Cerebellar cortex (tissue), 1 donor: ENCODE data around the gene CDC5L.

ENCODE experiments used
- DNase-seq: peaks from one replicate; pipeline ENCODE4 v3.0.0-alpha.2; 2015; ENCODE audit warnings: low spot score

Gene CDC5L

GRCh38 chr6:44373787-44374186 is 13.7 kb upstream of the CDC5L start:
- DNase-seq: no peak

GRCh38 chr6:44375071-44375470 is 12.4 kb upstream of the CDC5L start:
- DNase-seq: no peak

GRCh38 chr6:44377484-44377883 is 10.0 kb upstream of the CDC5L start:
- DNase-seq: no peak

- DNase-seq: no peak
These were observed 9.5 kb upstream of the CDC5L start for GRCh38 chr6:44377971-44378370.

- DNase-seq: no peak
These were observed 5.8 kb upstream of the CDC5L start for GRCh38 chr6:44381739-44382138.

- peak; percentile 10 for DNase-seq
These were observed 1.1 kb upstream of the CDC5L start for GRCh38 chr6:44386364-44386928.

GRCh38 chr6:44386929-44387345 is 569 bp upstream of the CDC5L start:
- DNase-seq: no peak

GRCh38 chr6:44388135-44388487 is 605 bp downstream of the CDC5L start:
- DNase-seq: peak; percentile 10

GRCh38 chr6:44388887-44389286 is 1.4 kb downstream of the CDC5L start:
- no peak for DNase-seq

GRCh38 chr6:44390158-44390683 is 2.7 kb downstream of the CDC5L start:
- DNase-seq: no peak

GRCh38 chr6:44395501-44395900 is 8.0 kb downstream of the CDC5L start:
- no peak for DNase-seq

GRCh38 chr6:44396968-44397367 is 9.5 kb downstream of the CDC5L start:
- no peak for DNase-seq

- no peak for DNase-seq
These were observed 10.1 kb downstream of the CDC5L start for GRCh38 chr6:44397424-44398164.

- no peak for DNase-seq
These were observed 12.5 kb downstream of the CDC5L start for GRCh38 chr6:44399991-44400390.

- no peak for DNase-seq
These were observed 13.1 kb downstream of the CDC5L start for GRCh38 chr6:44400572-44400971.

GRCh38 chr6:44401138-44401537 is 13.6 kb downstream of the CDC5L start:
- no peak for DNase-seq

GRCh38 chr6:44404022-44404714 is 16.7 kb downstream of the CDC5L start:
- no peak for DNase-seq

- DNase-seq: no peak
These were observed 17.2 kb downstream of the CDC5L start for GRCh38 chr6:44404715-44405099.

- DNase-seq: no peak
These were observed 20.6 kb downstream of the CDC5L start for GRCh38 chr6:44407951-44408670.

GRCh38 chr6:44409207-44409794 is 21.8 kb downstream of the CDC5L start:
- DNase-seq: no peak

- DNase-seq: no peak
These were observed 22.9 kb downstream of the CDC5L start for GRCh38 chr6:44410363-44410762.

GRCh38 chr6:44411141-44411540 is 23.6 kb downstream of the CDC5L start:
- DNase-seq: no peak
